Measurements from ENCODE around the gene SGMS1.

Gene SGMS1

DNA sequence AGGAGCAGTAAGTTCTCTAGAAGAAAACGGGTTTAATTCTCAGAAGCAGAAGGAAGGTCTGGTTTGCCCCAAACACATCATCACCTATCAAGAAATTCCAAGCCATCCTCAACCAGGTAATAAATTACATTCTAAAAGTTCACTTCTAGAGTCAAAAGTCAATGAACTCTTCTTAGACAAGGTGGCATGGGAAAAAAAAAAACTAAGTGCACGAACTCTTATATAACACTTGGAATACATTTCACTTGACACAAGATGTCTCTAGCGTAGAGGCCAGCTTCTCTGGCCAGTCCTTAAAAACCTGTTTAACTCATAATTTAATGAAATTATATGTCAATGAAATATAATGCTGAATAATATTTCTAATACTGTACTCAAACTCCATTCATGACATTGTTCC lies 200.3 kb downstream of the SGMS1 start:
- no peak for DNase-seq (ENCODE audit: low read depth in 2 of 2)

DNA sequence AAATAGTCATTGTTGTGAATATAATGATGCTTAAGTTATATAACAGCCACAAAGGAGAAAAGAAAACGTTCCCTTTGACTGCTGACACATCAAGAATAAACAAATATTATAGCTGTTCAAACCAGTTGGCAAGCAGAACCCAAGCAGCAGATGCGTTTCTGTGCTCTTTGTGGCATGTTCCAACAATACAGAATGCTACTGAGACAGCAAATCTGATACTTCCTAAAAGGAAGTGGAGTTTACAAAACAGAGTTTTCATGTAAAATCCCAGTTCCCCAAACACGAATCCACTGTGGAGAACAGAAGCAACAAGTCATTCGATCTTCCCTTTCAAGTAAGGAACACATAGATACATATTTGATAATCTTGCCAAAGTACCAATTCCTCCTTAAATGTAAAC lies 201.5 kb downstream of the SGMS1 start:
- no peak for DNase-seq (ENCODE audit: low read depth in 2 of 2)

DNA sequence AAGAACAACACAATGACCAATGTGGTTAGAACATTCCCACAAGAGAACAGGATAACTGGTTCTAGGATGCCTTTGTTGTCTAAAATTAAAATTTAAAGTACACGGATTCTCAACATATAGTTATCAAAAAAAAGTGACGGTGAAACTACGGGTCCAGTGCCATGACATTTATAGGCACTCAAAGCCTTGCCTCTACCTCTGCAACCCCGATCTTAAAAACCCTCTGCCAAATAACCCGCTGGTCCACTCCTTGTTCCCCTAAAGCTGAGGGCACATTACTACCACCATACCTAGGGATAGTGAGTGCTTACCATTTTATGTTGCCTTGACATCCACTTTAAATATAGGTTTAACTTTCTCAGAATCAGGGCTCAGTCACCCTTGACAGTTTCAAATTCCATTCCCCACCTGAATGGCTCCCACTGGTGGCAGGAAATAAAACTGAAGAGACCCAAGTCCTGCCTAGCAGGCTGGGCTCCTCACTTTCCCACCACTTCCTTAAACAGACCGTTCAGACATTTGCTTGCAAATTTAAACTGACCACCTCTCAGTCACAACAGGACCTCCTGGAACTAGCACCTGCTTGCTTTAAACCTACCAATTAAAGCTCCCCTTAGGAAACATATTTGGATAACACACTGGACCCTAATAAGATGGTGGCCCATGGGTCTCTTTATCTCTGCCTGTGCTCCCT lies 202.6 kb downstream of the SGMS1 start:
- no peak for DNase-seq (ENCODE audit: low read depth in 2 of 2)

DNA sequence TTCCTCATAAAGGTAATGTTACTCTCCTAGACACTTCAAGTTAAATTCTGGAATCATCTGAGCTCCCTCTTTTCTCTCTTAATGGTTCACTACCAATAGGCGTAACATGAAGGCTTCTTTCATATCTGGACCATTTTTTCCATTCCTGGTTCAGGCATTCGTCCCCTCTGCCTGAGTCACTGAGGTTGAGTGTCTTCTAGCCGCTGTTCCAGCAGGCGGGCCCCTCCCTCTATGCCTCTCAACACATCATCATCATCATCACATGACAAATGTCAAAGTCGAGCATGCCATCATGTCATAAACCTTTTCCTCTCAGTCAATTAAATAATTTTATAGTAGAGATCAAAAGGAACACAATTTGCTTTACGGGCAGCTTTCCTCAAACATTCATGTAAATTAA lies 203.6 kb downstream of the SGMS1 start:
- no peak for DNase-seq (ENCODE audit: low read depth in 2 of 2)

DNA sequence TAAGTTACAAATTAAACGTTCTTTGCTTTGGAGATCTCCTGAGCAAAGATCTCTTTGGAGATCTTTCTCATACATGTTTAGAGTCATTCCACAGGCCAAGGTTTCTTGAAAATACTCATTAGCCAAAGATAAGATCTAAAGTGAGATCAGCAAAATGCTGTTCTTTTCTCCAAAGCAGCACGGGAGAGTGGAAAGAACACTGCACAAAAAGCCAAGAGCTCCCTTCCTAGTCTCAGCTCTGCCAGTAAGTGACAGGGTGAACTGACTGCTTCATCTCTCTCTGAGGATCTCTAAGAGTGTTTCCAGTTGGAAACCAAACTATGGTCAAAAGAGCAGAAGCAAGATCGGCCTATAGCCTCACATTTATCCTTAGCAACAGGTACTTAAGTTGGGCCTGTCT lies 204.0 kb downstream of the SGMS1 start:
- DNase-seq (ENCODE audit: low read depth in 2 of 2) = no peak

DNA sequence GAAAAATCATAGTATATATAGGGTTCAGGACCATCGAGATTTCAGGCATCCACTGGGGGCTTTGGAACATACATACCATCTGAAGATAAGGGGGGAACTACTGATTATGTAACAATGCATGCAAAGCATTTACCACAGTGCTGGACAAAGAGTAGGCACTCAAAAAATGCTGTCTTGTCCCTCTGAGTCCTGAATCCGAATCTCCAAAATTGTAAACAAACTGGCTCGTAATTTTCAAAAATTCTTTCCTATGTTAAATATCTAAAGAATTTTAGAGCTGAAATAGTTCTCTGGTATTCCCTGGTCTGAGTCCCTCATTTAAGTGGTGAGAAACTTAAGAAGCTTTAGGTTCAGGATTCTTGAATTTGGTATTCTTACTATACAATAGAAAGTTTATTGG lies 204.7 kb downstream of the SGMS1 start:
- DNase-seq (ENCODE audit: low read depth in 2 of 2) = no peak

DNA sequence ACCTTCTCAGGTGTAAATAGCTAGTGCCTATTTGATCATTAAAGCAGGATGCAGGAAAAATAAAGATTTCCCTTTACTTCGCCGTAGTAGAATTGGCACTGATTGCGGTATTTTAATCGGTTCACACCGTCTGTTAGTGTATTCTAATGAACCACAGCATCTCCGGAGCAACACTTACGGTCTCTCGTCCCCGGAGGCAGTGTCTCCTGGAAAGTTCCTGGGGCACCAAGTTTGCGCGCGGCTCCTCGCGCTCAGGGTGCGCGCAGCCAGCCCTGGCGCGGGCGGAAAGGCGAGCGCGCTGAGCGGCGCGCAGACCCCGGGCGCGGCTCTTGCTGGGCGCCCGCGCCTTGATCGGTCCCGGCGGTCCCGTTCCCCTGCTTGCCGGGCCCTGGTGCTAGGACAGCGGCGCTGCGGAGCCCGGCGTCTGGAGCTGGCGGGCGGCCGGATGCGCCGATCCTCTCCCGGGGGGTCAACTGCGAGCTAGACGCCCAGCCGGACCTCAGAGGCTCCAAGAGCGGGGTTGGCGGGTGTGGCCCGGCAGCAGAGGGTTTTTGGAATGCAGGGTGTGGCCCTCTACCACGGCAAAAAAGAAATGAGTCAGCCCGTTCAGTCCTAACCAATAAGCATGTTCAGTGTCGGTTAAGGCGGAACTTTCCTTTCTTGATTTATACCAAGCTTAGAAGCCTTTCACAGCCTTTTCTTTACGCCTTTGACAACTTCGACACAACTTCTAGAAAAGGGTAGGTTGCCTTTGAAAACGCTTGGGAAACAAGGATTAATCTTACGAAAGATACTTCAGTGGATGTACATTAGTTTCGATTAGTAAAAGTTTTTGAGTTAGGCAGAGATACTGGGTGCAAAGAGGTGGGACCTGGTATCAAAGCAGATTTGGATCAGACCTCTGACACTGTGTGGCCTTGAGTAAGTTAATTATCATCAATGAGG lies 205.6 kb downstream of the SGMS1 start:
- peak; percentile 32 to 37 for DNase-seq (ENCODE audit: low read depth in 2 of 2)

DNA sequence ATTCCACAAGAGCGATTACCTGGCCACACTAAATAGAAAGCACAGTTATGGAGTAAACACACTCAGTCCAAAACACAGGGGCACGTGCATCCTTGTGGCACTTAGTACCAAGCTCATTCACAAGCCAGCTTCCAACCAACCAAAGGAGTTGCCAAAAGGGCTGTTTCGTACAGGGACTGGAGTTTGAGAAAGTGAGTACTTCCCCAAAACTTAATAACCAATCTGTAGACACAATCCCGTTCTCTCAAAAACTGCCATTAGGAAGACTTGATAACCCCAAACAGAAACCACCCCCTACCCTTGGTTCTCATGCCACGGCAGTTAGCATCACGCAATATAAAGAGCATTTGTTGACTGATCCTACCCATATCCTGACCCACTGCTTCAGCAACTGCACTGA lies 206.3 kb downstream of the SGMS1 start:
- DNase-seq (ENCODE audit: low read depth in 2 of 2) = no peak

DNA sequence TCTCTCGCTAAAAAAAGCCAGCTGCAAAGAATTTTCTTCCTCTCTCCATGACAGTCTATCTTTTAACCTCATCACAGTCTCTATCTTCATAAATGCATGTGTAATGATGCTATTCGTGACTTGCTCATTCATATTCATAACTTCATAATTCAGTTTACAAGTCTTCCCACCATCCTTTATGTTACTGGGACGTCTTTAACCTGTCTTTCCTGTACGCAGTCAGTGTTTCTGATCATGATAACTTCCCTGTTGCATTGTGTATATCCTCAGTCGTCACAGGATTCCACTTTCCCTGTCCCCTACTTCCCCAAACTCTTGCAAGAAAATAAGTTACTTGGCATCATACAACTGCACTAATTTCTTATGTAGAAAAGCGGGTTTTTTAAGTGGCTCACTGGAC lies 206.9 kb downstream of the SGMS1 start:
- DNase-seq (ENCODE audit: low read depth in 2 of 2) = no peak

DNA sequence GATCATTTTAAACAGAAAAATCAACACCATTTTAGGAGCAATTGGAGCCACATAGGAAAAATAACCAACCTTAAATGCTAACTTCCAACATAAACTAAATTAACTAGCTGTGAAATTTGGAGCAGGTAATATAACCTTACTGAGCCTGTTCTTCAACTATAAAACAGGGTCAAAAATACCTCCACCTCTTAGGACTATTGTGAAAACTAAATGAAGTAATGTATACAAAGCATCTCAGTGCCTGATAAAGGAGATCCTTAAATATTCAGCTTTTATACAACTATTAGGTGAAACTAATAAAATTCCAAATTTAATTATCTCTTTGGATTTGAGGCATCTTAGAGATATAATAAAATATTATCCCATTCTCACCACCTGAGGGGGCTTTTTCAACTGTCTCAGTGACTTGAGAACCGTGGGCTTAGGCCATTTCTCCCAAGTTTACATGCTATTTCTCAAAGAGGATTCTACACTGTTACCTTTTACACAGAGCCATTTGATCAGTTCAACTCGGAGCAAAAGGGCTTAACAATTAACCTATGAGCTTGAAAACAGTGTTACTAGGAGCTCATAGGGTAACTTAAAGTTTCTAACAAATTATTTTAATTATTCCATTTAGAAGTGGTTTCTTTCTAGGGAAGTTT lies 207.5 kb downstream of the SGMS1 start:
- no peak for DNase-seq (ENCODE audit: low read depth in 2 of 2)

DNA sequence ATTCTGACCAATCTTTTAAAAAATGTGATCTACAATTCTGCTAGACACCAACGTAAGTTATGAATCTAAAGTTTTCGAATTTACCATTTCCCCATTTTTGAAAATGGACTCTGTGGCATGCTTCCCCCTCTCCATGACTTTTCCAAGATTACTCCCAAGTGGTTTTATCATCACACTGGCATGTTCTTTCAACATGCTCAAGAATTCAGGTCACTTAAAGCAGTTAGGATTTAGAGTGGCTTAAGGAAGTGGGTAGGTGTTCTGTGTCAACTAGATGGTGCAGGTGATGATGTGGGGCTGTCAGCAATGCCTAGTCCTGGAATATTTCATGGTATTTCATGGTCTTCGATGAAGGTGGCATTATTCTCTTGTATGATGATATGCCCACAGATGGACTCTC lies 208.5 kb downstream of the SGMS1 start:
- no peak for DNase-seq (ENCODE audit: low read depth in 2 of 2)

DNA sequence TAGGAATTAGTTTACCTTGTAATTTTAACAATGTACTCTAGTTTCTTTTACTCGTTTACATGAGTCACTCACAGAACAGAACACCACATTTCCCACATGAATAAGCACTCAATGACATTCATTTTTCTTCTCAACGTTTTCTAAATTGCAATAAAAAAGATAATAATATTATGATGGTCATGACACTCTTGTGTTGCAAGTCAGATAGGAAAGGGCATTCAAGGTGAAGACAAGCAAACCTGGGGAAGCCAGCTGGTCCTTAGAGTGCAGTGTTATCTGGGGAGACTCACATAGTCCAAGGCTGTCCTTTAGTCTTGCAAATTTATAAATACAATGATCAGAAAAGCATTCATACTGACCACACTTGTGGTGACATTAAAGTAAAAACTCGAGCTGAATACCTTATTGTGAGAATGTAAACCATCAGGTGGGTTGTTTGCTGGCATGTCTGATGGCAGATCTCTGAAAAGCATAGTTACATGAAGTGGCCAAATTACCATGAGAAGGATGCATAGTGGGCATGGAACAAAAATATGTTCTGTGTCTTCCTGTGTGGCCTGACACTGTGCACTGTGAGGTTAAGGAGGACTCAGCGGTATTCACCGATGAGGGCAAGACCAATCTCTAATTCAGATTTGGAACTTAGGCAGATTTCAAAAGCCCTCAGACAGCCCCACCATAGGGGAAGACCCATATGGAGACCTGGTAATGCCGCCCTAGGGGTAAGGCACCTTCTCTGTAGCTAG lies 213.5 kb downstream of the SGMS1 start:
- DNase-seq (ENCODE audit: low read depth in 2 of 2) = no peak

DNA sequence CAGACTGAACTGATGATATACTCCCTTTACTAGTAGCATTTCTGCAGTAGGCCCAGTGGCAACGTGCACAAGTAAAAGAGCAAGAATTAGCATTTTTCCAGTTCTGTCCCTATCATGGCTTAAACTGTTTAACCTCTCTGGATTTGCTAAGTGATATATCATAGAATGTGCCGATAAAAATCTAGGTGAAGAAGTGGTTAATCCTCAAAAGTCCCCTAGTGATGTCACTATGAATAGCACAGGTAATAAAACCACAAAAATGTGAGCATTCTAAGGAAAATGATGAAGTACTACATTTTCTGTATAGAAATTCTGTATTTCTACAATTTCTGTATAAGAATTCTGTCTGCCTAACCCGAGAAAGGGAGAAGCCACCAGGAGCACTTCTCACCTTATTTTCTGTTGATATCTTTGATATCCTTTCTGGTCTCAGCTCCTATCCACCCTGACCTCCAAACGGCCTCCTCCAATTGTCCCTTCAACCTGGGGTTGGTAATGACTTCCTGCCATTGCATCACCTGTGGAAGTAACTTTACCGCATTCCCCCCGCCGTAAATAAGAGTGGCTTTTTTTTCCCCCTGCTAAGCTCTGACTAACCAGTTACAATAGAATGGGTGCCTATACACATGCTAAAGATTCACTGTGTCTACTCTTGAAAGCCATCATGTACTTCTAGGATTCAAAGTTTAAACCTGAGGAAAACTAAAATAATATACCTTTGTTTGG lies 216.5 kb downstream of the SGMS1 start:
- DNase-seq (ENCODE audit: low read depth in 2 of 2) = no peak

DNA sequence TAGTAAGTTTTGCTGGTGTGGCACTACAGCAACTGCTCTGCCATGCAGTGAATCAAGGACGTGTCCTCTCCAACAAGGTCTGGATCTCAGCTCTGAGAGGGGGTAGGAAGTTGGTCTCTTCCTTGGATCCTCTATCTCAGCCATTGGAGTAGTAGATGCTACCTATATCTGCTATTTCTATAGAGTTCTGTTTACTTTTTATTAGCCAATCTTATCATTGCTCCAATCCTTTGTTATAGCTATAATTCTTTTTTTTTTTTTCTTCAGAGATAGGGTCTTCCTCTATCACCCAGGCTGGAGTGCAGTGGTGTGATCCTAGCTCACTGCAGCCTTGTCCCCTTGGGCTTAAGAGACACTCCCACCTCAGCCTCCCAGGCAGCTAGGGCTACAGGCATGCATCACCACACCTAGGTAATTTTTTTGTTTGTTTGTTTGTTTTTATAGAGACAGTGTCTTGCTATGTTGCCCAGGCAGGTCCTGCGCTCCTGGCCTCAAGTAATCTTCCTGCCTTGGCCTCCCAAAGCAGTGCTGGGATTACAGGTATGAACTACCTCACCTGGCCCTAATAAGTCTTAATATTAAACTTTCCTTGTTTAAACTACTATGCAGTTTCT lies 217.2 kb downstream of the SGMS1 start:
- DNase-seq (ENCODE audit: low read depth in 2 of 2) = no peak

DNA sequence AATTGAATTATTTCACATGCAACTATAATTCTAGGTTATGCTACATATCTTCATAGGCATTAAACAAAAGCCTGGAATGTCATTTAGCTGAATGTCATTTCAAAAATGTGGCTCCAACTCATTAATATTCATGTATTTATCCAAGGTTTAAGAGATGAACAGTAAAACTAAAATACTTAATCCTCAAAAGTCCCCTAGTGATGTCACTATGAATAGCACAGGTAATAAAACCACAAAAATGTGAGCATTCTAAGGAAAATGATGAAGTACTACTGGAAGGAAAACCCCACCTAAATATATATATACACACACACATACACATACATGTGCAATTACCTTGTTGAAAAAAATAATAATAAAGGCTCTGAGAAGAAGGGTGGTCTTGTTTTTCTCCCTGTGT lies 218.0 kb downstream of the SGMS1 start:
- DNase-seq (ENCODE audit: low read depth in 2 of 2) = no peak

DNA sequence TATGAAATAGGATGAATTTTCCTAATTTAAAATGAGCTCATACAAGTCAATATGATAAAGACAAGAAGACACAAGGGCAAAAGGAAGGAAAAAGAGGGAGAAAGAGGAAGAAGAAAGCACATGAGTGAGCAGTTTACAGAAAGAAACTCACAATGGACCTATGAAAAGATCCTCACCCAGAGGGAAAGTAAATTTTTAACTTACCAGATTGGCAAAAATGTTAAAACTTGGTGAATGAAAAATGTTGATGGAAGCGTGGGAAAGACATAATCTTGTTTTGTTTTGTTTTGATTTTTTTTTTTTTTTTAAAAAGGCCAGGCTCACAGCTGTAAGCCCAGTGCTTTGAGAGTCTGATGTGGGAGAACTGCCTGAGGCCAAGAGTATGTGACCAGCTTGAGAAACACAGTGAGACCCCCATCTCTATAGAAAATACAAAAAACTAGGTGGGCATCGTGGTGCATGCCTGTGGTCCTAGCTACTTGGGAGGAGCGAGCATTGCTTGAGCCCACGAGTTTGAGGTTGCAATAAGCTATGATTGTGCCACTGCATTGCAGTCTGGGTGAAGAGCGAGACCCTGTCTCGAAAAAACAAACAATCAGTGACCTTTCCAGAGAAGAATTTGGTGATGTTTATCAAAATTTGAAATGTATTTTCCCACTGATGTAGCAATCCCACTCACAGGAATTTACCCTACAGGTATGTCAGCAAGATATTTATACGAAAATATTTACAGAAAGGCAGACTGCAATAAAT lies 219.6 kb downstream of the SGMS1 start:
- no peak for DNase-seq (ENCODE audit: low read depth in 2 of 2)

DNA sequence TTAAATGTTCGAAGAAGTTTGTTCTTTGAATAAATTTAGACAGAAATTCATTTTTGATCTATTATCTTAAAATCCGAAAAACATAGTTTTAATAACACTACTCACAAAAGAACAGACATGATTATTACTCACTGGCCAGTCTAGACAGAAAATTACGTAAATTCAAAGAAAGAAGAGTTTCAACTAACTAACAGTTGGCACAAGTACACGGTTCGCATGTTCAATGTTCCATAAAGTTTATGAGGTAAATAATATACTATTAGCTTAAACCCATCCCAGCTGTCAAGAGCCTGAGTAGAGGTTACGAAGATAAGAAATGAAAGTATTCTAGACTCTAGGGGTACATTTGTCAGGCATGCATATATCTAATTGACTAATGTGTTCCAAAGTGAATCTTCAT lies 220.7 kb downstream of the SGMS1 start:
- DNase-seq (ENCODE audit: low read depth in 2 of 2) = no peak

DNA sequence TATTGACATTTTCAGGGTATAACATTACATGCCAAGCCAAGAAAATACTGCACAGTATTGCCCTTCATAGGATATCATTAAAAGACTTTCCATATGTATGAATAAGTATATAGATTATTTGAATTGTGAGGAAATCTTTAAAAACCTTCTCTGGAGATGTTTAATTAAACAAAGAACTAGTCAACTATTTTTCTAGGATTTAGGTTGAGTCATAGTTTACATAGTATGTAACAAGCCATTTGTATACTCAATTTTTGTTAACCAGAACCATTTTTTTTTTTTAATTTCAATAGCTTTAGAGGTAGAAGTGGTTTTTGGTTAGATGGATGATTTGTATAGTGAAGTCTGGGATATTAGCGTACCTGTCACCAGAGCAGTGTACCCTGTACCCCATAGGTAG lies 221.3 kb downstream of the SGMS1 start:
- no peak for DNase-seq (ENCODE audit: low read depth in 2 of 2)

DNA sequence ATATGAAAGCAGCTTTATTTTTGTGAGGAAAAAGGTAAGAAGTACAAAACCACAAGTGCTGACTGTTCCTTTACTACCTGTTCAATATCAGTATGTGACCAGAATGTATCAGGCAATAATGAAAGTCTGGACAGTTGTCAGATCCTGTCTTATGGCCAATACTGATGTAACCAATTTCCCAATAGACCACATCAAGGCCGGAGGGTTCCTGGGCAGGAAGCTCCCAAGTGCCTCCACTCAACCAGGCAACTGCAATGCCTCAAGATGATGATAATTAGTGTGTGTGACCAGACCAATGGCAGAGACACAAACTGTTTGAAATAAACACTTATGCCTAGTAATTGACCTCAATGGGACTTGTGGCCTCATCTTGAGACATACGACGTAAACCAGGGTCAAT lies 223.1 kb downstream of the SGMS1 start:
- no peak for DNase-seq (ENCODE audit: low read depth in 2 of 2)

DNA sequence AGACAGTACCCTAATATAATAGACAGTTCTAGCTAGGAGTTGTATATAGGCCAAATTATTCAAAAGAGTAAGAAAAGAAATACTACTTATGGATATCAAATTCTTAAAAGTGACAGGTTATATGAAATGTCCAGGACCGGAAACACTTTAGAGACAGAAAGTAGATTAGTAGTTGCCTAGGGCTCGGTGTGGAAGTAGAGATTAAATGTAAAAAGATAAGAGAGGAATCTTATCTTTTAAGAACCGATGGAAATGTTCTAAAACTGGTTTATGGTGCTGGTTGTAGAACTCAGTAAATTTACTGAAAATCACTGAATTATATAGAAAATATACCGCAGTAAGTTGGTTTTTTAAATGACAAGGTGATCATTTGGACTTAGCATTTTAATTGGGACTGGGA lies 224.9 kb downstream of the SGMS1 start:
- DNase-seq (ENCODE audit: low read depth in 2 of 2) = no peak
